GM21723 (cell line): ENCODE results near the gene IWS1.
A peak's percentile ranks its signal among the peaks of the same experiment; 100 is the strongest.
"Not testable (repeated sequence)": the region's sequence is repeated elsewhere in the genome, so short reads cannot be mapped to it uniquely, and the experiment has no call there.

ENCODE experiments used
- ATAC-seq: cut with Tn5 transposase; IDR thresholded peaks from one replicate; pipeline ENCODE4 v1.9.1; 2021; ENCODE audit warnings: mild to moderate bottlenecking, moderate library complexity; ENCODE audit not compliant: unreplicated experiment

The IWS1 gene

GRCh38 chr2:127526132-127527000 is at the start of gene IWS1:
IWS1 (minus strand) TSS chr2:127526489; CDS start chr2:127526208, 281 bp downstream.
- ATAC-seq = peak; percentile 92

- no peak for ATAC-seq
Observed at GRCh38 chr2:127575941-127576432, 49.7 kb upstream of the IWS1 start.

GRCh38 chr2:127575185-127575765 is 49.0 kb upstream of the IWS1 start:
- no peak for ATAC-seq

GRCh38 chr2:127574656-127575055 is 48.4 kb upstream of the IWS1 start:
- ATAC-seq = no peak

GRCh38 chr2:127573771-127574170 is 47.5 kb upstream of the IWS1 start:
- no peak for ATAC-seq

GRCh38 chr2:127573298-127573697 is 47.0 kb upstream of the IWS1 start:
- ATAC-seq = no peak

- ATAC-seq = no peak
Observed at GRCh38 chr2:127572841-127573240, 46.6 kb upstream of the IWS1 start.

GRCh38 chr2:127572352-127572751 is 46.1 kb upstream of the IWS1 start:
- not testable (repeated sequence) for ATAC-seq

- ATAC-seq = no peak
Observed at GRCh38 chr2:127570282-127571250, 44.3 kb upstream of the IWS1 start.

GRCh38 chr2:127569666-127570065 is 43.4 kb upstream of the IWS1 start:
- no peak for ATAC-seq

- ATAC-seq = no peak
Observed at GRCh38 chr2:127568128-127568527, 41.8 kb upstream of the IWS1 start.

- no peak for ATAC-seq
Observed at GRCh38 chr2:127567351-127567854, 41.1 kb upstream of the IWS1 start.

- no peak for ATAC-seq
Observed at GRCh38 chr2:127566576-127566975, 40.3 kb upstream of the IWS1 start.

- no peak for ATAC-seq
Observed at GRCh38 chr2:127566139-127566417, 39.8 kb upstream of the IWS1 start.

- no peak for ATAC-seq
Observed at GRCh38 chr2:127565261-127566138, 39.2 kb upstream of the IWS1 start.

GRCh38 chr2:127564429-127565260 is 38.4 kb upstream of the IWS1 start:
- ATAC-seq = no peak

- ATAC-seq = peak; percentile 98
Observed at GRCh38 chr2:127563458-127564428, 37.5 kb upstream of the IWS1 start.

GRCh38 chr2:127562936-127563335 is 36.6 kb upstream of the IWS1 start:
- no peak for ATAC-seq
